ENCODE results near the gene PDE3B.

- no peak for TF ChIP-seq POLR2AphosphoS5 (IDR thresholded peaks at IDR 0.05)
- no peak for TF ChIP-seq CTCF (IDR thresholded peaks at IDR 0.05)
- TF ChIP-seq POLR2A (IDR thresholded peaks at IDR 0.05): no peak
Measured at GRCh38 chr11:14698771-14699170, 55.2 kb downstream of the PDE3B start.

All from prostate gland (tissue), 2 donors.